ENCODE results near the gene C18orf63.
"Not testable (repeated sequence)": the region's sequence is repeated elsewhere in the genome, so short reads cannot be mapped to it uniquely, and the experiment has no call there.

The C18orf63 gene

DNA sequence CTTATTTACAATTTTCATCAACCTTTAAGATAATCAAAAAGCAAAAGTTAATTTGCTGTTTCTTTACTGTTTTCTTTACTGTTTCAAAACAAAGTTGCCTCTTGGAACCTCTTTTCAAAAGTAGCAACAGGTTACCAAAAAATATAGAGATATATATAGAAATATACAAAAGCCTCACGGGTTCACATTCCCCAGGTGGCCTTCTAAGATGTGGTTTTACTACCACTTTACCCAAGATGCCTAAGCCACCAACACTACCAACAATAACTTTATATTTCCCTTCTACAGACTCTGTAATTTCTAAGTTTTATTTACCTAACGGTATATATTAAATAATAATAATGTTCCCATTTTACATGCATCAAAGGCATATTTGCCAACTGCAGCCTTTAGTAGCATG is 28.8 kb upstream of the C18orf63 start:
- no peak for DNase-seq

DNA sequence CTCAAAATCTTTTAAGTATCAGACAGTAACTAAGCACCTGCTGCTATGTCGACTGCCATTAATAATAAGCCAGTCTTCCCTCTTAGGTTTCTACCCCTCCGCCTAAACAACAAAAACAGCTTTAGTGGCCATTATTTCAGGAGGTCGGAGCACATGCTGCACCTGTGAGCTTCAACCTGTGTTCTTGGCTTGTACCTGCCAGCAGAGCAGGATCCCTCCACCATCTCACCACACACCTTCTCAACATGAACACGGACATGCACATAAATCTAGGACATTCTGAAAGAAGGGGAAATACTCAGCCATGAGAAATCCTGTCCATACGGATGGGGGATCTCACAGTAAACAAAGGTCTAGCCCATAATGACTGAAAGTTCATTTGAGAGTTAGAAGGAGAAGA is 27.6 kb upstream of the C18orf63 start:
- DNase-seq: no peak

DNA sequence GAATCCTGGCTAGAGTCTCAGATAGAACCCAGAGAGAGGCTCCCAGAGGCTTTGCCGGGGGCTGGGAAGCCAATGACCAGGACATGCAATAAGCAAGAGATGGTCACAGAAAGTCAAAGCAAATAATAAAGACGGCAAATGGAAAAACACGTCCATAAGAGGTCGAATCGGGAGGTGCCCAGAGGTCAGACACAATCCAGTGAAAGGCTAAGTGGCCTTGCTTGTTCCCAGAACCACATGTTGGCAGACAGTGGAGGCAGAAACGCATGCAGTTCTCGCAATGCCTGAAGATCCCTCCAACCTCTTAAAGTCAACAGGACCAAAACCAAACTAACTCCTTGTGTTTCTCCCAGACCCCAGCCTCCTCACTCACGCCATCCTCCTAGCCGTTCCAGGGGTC is 26.9 kb upstream of the C18orf63 start:
- no peak for DNase-seq

DNA sequence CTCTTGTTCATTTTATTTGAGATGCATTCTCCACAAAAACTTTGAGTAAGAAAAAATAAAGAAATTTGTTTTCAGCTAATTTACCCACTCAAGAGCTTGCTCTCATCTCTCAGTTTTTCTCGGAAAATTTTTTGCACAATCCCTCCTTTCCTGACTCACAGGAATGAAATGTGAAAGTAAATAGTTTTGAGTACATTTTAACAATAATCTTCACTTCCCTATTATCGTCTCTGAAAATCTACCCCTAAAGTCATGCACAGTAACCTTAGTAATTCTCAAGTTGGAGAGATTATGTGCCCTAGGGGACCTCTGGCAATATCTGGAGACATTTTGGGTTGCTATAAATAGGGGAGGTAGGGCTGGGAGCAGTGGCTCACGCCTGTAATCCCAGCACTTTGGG is 26.5 kb upstream of the C18orf63 start:
- DNase-seq: no peak

DNA sequence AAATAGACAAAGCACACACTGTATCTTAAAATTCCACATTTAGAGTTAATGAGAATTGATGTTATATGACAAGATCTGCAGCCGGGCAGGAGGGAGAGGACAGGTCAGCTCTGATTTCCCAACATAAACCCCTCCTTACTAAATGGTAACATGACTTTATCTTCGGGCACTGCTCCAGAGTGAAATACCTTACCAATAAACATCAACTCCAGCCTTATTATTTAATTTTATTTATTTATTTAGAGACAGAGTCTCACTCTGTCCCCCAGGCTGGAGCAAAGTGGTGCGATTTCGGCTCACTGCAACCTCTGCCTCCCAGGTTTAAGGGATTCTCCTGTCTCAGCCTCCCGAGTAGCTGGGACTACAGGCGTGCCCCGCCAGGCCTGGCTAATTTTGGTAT is 25.6 kb upstream of the C18orf63 start:
- DNase-seq: no peak

DNA sequence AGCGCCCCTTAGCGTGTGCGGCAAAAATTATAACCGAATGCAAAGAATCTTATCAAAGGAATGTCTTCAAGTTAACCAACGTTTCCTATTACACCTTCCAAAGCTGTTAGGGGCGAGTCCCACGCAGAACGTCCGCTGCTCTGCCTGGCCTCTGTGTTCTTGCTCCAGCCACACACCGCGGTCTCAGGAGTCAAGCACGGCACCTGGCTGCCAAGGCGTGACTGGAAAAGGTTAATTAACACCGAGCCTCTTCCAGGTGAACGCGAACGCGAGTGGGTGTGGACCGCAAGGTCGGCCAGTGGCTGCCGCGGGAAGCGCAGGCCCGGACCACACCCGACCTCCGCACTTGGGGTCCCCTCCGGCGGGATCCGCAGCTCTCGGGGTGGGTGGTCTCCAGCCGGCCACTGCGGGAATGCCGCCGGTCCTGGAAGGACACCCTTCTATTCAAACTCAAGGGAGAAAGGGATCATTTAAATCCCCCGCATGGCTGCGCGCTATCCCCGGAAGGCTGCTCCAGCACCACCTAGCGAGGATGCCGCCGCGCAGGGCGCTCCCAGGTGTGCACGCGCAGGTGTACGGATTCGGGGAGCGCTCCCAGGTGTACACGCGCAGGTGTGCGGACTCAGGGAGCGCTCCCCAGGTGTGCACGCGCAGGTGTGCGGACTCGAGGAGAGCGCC is 24.7 kb upstream of the C18orf63 start:
- no peak for DNase-seq

DNA sequence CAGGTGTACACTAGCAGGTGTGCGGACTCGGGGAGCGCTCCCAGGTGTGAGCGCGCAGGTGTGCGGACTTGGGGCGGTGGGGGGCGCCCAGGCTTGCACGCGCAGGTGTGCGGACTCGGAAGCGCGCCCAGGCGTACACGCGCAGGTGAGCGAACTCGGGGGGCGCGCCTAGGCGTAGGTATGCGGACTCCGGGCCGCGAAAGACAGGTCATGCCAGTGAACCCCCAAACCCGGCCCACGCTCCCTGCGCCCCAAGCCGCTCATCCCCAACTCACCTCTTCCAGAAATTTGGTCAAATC is 24.2 kb upstream of the C18orf63 start:
- DNase-seq: no peak

DNA sequence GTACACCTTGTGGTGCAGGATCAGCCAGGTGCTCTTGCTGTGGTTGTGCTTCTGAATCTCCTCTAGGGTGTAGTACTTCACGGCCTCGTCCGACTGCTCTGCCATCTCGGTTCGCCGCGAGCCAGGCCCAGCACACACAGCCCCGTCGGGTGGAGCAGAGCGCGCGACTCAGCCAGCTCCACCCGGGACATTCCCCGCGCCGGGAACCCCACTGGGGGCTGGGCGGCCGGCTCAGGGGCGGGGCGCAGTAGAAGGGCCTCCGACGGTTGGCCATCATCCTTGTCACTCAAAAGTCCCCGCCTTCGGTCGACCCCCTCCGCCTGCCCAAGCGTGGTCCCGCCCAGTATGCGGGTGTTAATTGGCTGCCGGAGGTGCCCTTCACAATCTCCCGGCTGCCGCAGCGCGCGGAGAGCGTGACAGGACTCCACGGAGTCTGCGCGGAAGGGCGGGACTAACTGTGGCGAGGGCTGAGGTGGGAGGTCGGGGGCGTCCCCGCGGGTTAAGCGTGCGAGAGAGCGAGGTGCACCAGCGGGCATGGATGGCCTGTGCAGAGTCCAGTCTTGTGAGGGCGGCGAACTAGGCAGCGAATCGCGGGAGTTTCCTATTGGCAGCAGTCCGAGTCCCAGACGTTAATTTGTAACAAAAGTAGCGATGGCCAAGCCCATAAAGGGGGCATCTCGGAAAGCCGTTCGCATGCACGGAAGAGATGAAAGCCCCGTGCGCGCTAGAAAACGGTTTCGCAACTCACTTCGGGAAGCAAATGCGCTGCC is 23.7 kb upstream of the C18orf63 start, which contains the start of gene CYB5A:
TSS of gene CYB5A (minus strand) at position 193 of the 770 bp plus-strand sequence. CDS start at position 105, 88 bp downstream.
- no peak for DNase-seq

DNA sequence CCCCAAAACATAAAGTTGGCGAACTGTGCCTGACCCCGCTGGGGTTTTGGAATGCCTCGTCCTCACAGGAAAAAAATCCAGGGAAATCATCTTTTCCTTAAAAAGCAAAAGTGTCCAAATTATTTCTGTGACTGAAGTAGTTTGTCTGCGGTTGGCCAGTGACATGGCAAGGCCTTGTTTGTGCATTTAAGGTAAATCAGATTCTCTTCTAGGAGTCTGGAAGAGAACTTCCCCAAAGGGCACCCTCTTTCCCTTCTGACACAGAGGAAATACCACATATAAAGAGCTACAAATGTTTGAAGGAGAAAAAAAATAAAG is 23.1 kb upstream of the C18orf63 start:
- no peak for DNase-seq

DNA sequence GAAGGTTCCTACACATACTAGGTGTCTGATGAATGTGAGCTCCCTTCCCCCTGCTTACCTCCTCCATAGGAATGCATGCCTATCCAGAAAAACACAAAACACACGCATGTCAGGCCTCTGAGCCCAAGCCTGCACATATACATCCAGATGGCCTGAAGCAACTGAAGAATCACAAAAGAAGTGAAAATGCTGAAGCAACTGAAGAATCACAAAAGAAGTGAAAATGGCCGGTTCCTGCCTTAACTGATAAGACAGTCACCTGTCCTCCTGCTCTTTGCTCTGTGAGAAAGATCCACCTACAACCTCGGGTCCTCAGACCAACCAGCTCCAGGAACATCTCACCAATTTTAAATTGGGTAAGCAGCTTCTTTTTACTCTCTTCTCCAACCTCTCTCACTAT is 22.7 kb upstream of the C18orf63 start:
- DNase-seq: not testable (repeated sequence)

DNA sequence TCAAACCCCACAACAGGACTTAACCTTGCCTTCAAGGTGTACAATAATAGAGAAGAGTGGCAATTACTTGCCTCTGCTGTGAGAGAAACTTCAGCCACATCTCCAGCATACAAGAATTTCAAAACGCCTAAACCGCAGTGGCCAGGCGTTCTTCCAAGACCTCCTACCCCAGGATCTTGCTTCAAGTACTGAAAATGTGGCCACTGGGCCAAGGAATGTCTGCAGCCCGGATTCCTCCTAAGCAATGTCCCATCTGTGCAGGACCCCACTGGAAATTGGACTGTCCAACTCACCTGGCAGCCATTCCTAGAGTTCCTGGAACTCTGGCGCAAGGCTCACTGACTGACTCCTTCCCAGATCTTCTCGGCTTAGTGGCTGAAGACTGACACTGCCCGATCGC is 21.1 kb upstream of the C18orf63 start:
- no peak for DNase-seq

DNA sequence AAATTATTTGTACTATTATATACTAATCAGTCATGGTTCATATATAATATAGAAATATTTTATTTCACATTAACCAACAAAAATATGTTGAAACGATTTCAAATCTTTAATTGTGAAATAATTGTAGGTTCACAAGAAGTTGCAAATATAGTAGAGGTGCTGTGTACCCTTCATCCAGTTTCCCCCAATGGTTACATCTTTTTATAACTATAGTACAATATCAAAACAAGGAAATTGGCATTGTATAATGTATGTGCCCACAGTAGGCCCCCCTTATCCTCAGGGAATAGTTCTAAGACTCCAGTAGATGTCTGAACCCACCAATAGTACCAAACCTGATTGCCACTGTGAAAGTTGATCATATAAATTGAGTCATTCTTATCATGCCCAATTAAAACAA is 16.5 kb upstream of the C18orf63 start:
- DNase-seq: no peak

DNA sequence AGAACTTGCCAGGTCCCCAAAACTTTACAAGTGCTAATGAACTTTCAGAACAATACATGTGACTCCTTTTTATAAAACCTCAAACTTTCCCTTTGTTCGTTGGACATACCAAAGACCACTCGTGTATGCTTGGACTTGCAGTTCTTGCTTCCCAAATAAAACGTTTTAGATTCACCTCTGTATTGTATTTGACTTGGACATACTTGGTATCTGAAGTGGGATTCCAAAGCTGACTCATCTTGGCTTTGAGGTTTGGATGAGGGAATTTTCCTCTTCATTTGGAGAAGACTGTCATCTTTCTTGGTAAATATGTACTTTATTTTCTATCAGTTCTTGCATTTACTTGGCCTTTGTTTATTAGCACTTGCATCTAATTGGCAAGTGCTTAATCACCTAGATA is 15.9 kb upstream of the C18orf63 start:
- DNase-seq: no peak

DNA sequence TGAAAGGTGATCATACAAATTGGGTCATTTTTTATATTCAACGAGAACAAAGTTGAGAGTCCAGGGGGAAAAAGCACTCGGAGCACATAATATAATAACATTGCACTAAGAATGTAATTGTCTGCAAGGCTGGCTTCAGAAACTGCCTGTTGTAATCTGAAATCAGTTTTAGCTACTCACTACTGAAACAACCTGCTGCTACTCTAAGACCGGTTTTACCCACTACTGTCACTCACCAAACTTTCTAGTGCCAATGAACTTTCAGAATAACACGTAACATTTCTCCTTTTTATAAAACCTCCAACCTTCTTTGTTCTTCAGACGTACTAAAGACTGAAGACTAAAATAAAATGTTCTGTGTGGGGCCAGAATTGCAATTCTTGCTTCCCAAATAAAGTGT is 12.3 kb upstream of the C18orf63 start:
- no peak for DNase-seq

DNA sequence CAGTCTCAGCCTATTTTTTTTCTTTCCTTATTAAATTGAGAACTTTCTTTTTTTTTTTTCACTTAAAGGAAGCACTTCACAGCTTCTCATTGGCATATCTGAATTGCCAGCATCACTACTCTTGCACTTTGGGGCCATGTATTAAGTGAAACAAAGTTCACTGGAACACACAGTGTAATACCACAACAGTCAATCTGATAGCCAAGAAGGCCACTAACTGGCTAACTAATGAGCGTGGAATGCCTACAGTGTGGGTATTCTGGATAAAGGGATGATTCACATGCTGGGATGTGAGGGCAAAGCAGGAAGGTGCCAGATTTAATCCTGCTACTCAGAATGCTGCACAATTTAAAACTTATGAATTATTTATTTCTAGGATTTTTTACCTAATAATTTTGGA is 11.7 kb upstream of the C18orf63 start:
- no peak for DNase-seq

DNA sequence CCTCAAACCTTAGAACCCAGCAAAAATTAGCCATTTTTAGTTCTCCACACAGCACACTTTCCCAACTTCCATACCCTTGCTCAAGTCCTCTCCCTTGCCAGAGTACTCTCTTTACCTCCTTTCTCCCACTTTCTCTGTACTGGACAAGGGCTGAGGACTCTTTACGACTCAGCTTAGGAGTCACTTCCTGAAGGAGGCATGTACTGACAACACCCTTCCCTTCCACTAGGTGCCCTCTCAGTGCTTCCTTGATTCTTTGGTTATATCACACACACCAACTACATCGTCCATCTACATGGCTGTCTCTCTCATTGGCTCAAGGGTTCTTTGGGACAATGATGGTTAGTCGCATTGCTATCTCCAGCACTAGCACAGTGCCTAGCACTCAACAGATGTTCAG is 5.2 kb upstream of the C18orf63 start:
- DNase-seq: no peak

DNA sequence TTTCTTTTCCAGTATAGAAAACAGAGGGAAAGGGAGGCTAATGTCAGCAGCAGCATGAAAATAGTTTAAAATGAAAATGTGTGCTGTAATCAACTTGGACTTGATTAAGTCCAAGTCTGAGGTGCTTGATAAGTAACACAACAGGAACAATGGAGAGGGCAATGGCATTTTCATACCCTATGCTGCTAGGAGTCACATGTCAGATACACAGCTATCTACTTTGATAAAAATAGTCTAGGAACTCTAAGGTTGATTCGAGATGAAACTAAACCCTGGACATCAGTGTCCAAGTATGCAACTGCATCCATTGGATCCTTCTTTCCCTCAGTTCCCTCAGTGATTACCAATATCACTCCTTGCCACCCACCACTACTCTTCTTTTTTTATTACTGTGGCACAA is 4.6 kb upstream of the C18orf63 start:
- DNase-seq: no peak

DNA sequence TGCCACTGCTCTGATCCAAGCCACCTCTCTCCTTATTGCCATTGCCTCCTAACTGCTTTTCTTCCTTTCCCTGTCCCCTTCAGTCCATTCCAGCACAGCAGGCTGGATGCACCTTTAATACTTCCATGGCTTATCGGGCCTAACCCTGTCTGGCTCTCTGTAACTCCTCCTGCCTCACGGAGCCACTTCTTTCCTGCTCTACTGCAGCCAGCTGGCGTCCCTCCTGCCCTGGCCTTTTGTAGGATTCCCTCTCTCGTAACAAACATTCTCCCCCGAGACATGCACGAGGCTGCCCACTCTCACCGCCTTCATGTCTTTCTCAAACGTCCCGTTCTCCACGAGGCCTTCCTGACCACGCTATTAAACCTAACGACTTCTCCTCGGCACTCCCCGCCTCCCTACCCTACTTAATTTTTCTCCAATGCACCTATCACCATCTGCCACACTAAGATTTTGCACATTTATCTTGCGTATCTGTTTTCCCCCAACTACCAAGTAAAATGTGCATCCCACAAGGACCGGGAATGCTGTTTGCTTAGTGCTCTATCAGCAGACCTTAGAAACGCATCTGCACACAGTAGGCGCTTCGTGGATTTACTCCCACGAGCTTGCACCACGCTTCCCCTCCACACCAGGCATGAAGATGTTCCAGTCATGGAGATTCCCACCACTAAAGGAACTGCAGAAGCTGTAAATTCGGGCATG is 728 bp upstream of the C18orf63 start:
- DNase-seq: no peak

DNA sequence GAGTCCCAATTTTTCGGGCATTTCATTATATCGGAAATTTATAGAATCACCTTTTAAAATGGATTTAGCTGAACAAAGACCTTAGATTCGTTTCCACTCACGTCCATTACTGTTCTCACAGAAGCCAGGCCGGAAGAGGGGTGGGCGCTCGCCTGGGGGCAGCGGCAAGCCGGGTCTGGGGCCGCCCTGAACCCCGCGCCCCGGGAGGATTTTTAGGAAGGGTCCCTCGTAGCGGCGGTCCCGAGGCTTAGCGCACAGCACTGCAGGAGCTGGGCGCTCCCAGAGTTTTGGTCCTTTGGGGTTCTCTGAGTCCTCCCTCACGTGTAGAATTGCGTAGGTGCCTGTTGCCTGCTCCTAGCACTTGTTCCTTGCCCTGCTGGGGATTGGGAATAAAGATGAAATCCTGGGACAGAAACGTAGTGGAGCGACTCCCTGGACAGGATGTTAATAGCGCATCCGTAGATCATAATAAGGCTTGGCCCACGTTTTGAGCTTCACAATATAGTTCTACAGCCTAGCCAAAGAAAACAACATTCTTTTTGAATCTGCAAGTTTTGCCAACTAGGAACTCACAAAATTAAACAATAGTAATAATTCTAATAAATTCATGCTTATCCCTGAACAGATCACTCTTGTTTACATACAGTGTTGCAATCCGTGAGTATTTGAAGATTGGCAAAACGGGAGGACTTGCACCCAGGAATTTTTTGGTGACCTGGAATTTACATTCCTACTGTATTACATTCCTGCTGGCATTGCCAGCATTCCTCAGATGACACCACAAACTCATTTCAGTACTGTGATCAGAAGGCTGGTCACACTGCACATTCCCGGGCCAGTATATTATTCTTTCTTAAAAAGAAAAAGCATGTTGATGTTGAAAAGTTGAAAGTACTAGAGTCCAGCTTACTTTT is 875 bp downstream of the C18orf63 start:
- DNase-seq: no peak

DNA sequence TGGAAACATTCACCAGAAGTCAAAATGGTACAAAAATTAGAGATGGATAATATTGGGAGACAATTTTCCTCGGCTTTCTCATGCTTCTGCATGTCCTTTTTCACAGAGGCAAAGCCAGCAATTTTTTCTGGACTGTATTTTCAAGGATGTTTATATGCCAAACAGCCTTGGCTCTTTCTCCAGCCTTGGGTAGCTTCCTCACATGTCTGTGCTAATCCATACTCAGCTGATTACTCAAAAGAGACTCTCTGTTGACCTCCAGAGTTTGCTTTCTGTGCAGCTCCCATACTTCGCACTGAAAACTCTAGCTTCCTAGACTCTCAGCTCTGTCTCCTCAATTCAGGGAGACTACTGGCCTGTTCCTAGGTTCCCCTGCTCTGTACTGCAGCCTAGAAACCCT is 10.6 kb downstream of the C18orf63 start:
- no peak for DNase-seq

DNA sequence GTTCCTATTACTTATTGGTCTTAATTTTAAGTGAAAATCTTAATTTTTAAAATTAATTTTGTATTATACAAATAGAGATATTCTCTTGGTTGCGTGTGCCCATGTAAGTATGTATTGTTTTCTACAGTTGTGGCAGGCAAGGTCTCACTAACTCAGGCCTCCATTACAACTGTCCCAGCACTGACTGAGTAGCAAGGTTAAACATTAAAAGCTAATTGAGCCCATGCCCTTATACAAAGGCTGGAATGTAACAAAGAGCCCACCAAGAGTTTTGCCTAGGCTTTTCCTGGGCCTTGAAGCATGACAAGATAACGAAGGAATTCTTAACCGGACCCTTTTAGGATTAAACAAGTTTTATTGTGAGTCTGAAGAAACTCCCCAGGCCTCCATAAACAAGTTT is 11.2 kb downstream of the C18orf63 start:
- not testable (repeated sequence) for DNase-seq

DNA sequence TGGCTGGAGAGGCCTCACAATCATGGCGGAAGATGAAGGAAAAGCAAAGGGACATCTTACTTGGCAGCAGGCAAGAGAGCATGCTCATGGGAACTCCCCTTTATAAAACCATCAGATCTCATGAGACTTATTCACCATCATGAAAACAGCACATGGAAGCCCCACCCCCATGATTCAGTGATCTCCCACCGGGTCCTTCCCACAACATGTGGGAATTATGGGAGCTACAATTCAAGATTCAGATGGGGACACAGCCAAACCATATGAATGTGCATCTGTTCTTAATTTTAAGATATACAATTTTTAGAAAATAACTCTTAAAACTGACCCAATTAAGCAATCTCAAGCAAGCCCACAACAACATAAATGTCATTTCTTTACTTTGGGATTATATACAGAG is 12.6 kb downstream of the C18orf63 start:
- DNase-seq: no peak

DNA sequence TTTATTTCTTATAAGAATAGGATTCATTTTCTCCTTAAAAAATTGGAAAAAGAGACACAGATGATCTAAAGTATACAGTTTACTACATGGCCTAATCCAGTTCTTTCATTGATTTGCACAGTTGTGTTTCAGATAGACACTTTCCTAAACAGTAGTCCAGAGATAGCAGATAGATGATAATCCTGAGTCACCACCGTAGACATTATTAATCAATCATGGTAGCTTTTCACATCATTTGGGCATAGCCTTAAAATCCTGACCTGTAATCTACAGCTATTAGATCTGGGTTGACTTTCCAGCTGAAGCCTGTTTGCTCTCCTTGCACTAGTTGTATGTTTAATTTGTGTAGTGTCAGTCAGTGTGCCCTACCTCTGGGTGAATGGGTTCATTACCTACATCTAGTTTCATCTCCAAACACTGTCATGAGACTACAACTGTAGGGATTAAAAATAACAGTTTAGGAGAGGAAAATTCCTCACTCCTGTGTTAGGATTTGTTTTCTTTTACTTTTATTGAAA is 14.1 kb downstream of the C18orf63 start:
- DNase-seq: no peak
